CD4-positive, alpha-beta T cell (primary cell): Measurements from ENCODE around the gene NXPH4. TPM values are rescaled to one million over a fixed set of nuclear protein-coding genes. Genes with fewer than 3 reads are reported as not detected.

Experiments used
- ATAC-seq: fragments of 200-7000 bp; cut with Tn5 transposase; one replicate; pipeline ENCODE4 v1.10.0; 2022; ENCODE audit warnings: mild to moderate bottlenecking; ENCODE audit not compliant: poor library complexity
- CTCF ChIA-PET: fragments of 350-600 bp; sonication (Branson Sonifier 250); formaldehyde crosslinking; loops from one replicate; lab custom pipeline; 2021; ENCODE audit warnings: antibody characterized with exemption, inconsistent platforms; lab: Charles Lee
- POLR2A ChIA-PET: fragments of 350-600 bp; sonication (Branson Sonifier 250); formaldehyde crosslinking; loops from one replicate; lab custom pipeline; 2021; ENCODE audit warnings: antibody characterized with exemption, inconsistent platforms; lab: Charles Lee
- DNase-seq, 14 experiments: peaks; one replicate each; pipeline ENCODE4 v3.0.0-alpha.2; 2013 to 2020; ENCODE audit warnings: mixed read lengths in 2 of 14
- H3K27ac ChIP-seq, 2 donors: one replicate each; pipeline versions ENCODE4 v1.5.1 to v1.7.0; 2013; ENCODE audit warnings: low read length in 2 of 2, low read depth in 1 of 2, mild to moderate bottlenecking in 1 of 2
- H3K27me3 ChIP-seq, 2 experiments: 1 replicate in 1 of 2; 2 replicates in 1 of 2; pipeline versions ENCODE4 v1.6.1 to v1.7.0; 2013; ENCODE audit warnings: low read length in 2 of 2, control low read depth in 1 of 2, mild to moderate bottlenecking in 1 of 2, moderate library complexity in 1 of 2; ENCODE audit not compliant: insufficient read depth in 2 of 2, control insufficient read depth in 1 of 2
- H3K36me3 ChIP-seq: one replicate; pipeline ENCODE4 v1.6.1; 2013; ENCODE audit warnings: low read length, control low read depth; ENCODE audit not compliant: insufficient read depth
- H3K4me1 ChIP-seq: one replicate; pipeline ENCODE4 v1.6.1; 2013; ENCODE audit warnings: low read length, control low read depth; ENCODE audit not compliant: insufficient read depth
- H3K4me3 ChIP-seq: one replicate; pipeline ENCODE4 v1.5.1; 2013; ENCODE audit warnings: mild to moderate bottlenecking, low read length, moderate library complexity
- H3K9me3 ChIP-seq, 2 experiments: 1 replicate in 1 of 2; 2 replicates in 1 of 2; pipeline versions ENCODE4 v1.6.1 to v1.7.0; 2013; ENCODE audit warnings: low read length in 2 of 2, mild to moderate bottlenecking in 2 of 2, control low read depth in 1 of 2, moderate library complexity in 1 of 2; ENCODE audit not compliant: control insufficient read depth in 1 of 2, insufficient read depth in 1 of 2
- H3K27ac Mint-ChIP-seq: one replicate; pipeline ENCODE4 v1.8.0; 2020; ENCODE audit warnings: mixed read lengths
- H3K27me3 Mint-ChIP-seq: one replicate; pipeline ENCODE4 v1.8.0; 2021; ENCODE audit warnings: mixed read lengths
- H3K36me3 Mint-ChIP-seq: one replicate; pipeline ENCODE4 v1.8.0; 2021; ENCODE audit warnings: low read depth, mixed read lengths
- H3K4me1 Mint-ChIP-seq: one replicate; pipeline ENCODE4 v1.8.0; 2021; ENCODE audit warnings: low read depth, mixed read lengths
- H3K4me3 Mint-ChIP-seq: one replicate; pipeline ENCODE4 v1.8.0; 2020; ENCODE audit warnings: mild to moderate bottlenecking, mixed read lengths
- H3K9me3 Mint-ChIP-seq: one replicate; pipeline ENCODE4 v1.8.0; 2020; ENCODE audit warnings: mixed read lengths
- CTCF ChIP-seq: fragments of 200-600 bp; IDR thresholded peaks from one replicate; pipeline ENCODE4 v1.8.0; 2022; ENCODE audit warnings: antibody characterized with exemption, mild to moderate bottlenecking
- intact Hi-C, 2 experiments: fragments of 100-400 bp; cut with DNase I in 1 of 2; cut with micrococcal nuclease in 1 of 2; formaldehyde crosslinking; loops; one replicate each; pipeline versions ENCODE4 v1.15.1 to v1.9.0; 2023 to 2025; cut with DNase I, micrococcal nuclease
- total RNA-seq, 174 experiments: library from RNA in 2 of 174; stranded (reverse) in 2 of 174; gene quantifications; one replicate each; pipeline ENCODE4 v1.2.3 and lab custom pipeline; 2021 to 2026

NXPH4 gene
- total RNA-seq, 2 experiments from 2014 or later, result not detected

GRCh38 chr12:57191410-57191809 is 25.2 kb upstream of the NXPH4 start:
- H3K27me3 Mint-ChIP-seq, result no peaks in the 10 kb centered on the region
- TF ChIP-seq CTCF, result no peak
- CTCF ChIA-PET, result interaction anchor here (1.6 kb wide), 1 partner anchor 67 kb away, joined by 4 read pairs; no protein-coding TSS in a partner anchor
- ATAC-seq (no peak), DNase-seq (no peak)
- Histone ChIP-seq H3K27me3 (no peaks in the 10 kb centered on the region), H3K4me3 (no peak overlapping the region), H3K36me3 (peaks cover 2% of the 10 kb centered on the region), H3K27ac (no peak overlapping the region), H3K9me3 (no peaks in the 10 kb centered on the region), H3K4me1 (no peaks in the 10 kb centered on the region)
- intact Hi-C loops, result no loop called here
- no peak overlapping the region for H3K4me3 Mint-ChIP-seq
- H3K36me3 Mint-ChIP-seq, result peaks cover 5% of the 10 kb centered on the region
- H3K27ac Mint-ChIP-seq, result no peak overlapping the region
- H3K4me1 Mint-ChIP-seq, result no peaks in the 10 kb centered on the region
- POLR2A ChIA-PET, result no interaction called here
- no peaks in the 10 kb centered on the region for H3K9me3 Mint-ChIP-seq

DNA sequence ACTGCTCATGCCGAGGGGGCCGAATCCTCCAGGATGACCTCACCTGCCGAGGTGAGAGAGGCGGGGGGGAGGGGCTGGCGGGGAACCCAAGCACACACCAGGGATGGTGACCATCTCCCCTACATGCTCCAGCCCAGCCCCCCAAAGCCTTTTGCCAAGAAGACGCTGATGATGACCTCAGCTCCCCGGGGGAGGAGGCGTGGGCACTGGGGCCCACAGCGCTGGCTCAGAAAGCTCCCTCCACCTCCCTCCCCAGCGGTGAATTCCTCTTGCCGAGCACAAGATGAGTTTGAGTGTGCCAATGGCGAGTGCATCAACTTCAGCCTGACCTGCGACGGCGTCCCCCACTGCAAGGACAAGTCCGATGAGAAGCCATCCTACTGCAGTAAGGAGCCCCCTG is 23.7 kb upstream of the NXPH4 start:
- ATAC-seq (no peak), DNase-seq (no peak)
- Mint-ChIP-seq H3K9me3 (no peaks in the 10 kb centered on the region), H3K27me3 (no peaks in the 10 kb centered on the region), H3K27ac (no peak overlapping the region), H3K4me3 (no peak overlapping the region), H3K36me3 (peaks cover 13% of the 10 kb centered on the region), H3K4me1 (no peaks in the 10 kb centered on the region)
- H3K9me3 ChIP-seq, result no peaks in the 10 kb centered on the region
- CTCF ChIA-PET, result no interaction called here
- POLR2A ChIA-PET, result no interaction called here
- no peaks in the 10 kb centered on the region for H3K27me3 ChIP-seq
- no peak overlapping the region for H3K27ac ChIP-seq
- H3K36me3 ChIP-seq, result peaks cover 2% of the 10 kb centered on the region
- no peak for TF ChIP-seq CTCF
- no peaks in the 10 kb centered on the region for H3K4me1 ChIP-seq
- intact Hi-C loops, result no loop called here
- H3K4me3 ChIP-seq, result no peak overlapping the region

GRCh38 chr12:57193706-57194245 is 22.8 kb upstream of the NXPH4 start:
- H3K27ac ChIP-seq, result no peak overlapping the region
- no peak overlapping the region for H3K27ac Mint-ChIP-seq
- intact Hi-C loops, result no loop called here

More at GRCh38 chr12:57193706-57194245, 22.8 kb upstream of the NXPH4 start:
- Mint-ChIP-seq H3K9me3 (no peaks in the 10 kb centered on the region), H3K36me3 (peaks cover 13% of the 10 kb centered on the region), H3K4me1 (no peaks in the 10 kb centered on the region), H3K27me3 (no peaks in the 10 kb centered on the region), H3K4me3 (no peak overlapping the region)
- POLR2A ChIA-PET, result no interaction called here
- Histone ChIP-seq H3K4me1 (no peaks in the 10 kb centered on the region), H3K27me3 (no peaks in the 10 kb centered on the region), H3K4me3 (no peak overlapping the region), H3K36me3 (peaks cover 3% of the 10 kb centered on the region), H3K9me3 (no peaks in the 10 kb centered on the region)
- DNase-seq (no peak), ATAC-seq (no peak)
- CTCF ChIA-PET, result no interaction called here
- TF ChIP-seq CTCF, result no peak
